Mesenchymal stem cell (in vitro differentiated cells and primary cell): ENCODE results near the gene ATP6V0A1.
"Not testable (repeated sequence)": the region's sequence is repeated elsewhere in the genome, so short reads cannot be mapped to it uniquely, and the experiment has no call there.

Experiments used
- DNase-seq: peaks from one replicate; pipeline ENCODE4 v3.0.0-alpha.2; 2013
- H2AFZ ChIP-seq: one replicate; pipeline ENCODE4 v1.6.1; 2013; ENCODE audit warnings: low read depth, mild to moderate bottlenecking, control low read depth, inconsistent platforms, low read length, moderate library complexity
- H2AK5ac ChIP-seq: 2 replicates; pipeline ENCODE4 v1.6.1; 2013; ENCODE audit warnings: low read length, moderate library complexity, mild to moderate bottlenecking, inconsistent platforms; ENCODE audit not compliant: severe bottlenecking
- H2BK120ac ChIP-seq: one replicate; pipeline ENCODE4 v1.6.1; 2013; ENCODE audit warnings: low read depth, mild to moderate bottlenecking, inconsistent platforms, low read length, moderate library complexity
- H2BK12ac ChIP-seq, 2 experiments: one replicate each; pipeline ENCODE4 v1.6.1; 2013; ENCODE audit warnings: inconsistent platforms in 2 of 2, low read length in 2 of 2, mild to moderate bottlenecking in 2 of 2, moderate library complexity in 2 of 2, control low read depth in 1 of 2
- H2BK15ac ChIP-seq: one replicate; pipeline ENCODE4 v1.6.1; 2013; ENCODE audit warnings: mild to moderate bottlenecking, low read depth, inconsistent platforms; ENCODE audit not compliant: poor library complexity, severe bottlenecking
- H2BK5ac ChIP-seq: 2 replicates; pipeline ENCODE4 v1.6.1; 2013; ENCODE audit warnings: low read depth, mild to moderate bottlenecking, low read length, control low read depth, inconsistent platforms; ENCODE audit not compliant: poor library complexity, severe bottlenecking
- H3K14ac ChIP-seq, 2 experiments: one replicate each; pipeline ENCODE4 v1.6.1; 2013; ENCODE audit warnings: inconsistent platforms in 2 of 2, low read length in 2 of 2, control low read depth in 1 of 2, mild to moderate bottlenecking in 1 of 2, moderate library complexity in 1 of 2
- H3K18ac ChIP-seq, 2 experiments: one replicate each; pipeline ENCODE4 v1.6.1; 2013; ENCODE audit warnings: inconsistent platforms in 2 of 2, low read length in 2 of 2, control low read depth in 1 of 2, low read depth in 1 of 2, mild to moderate bottlenecking in 1 of 2
- H3K23ac ChIP-seq, 2 experiments: one replicate each; pipeline ENCODE4 v1.6.1; 2013; ENCODE audit warnings: inconsistent platforms in 2 of 2, low read length in 2 of 2, mild to moderate bottlenecking in 2 of 2, moderate library complexity in 2 of 2, control low read depth in 1 of 2
- H3K27ac ChIP-seq: 2 replicates; pipeline ENCODE4 v1.5.1; 2013; ENCODE audit warnings: mild to moderate bottlenecking, moderate library complexity, low read length, control low read depth, inconsistent platforms; ENCODE audit not compliant: poor library complexity, severe bottlenecking
- H3K27me3 ChIP-seq, 2 experiments: 2 replicates each; pipeline versions ENCODE4 v1.6.1 to v1.7.0; 2013; ENCODE audit warnings: low read length in 2 of 2, mild to moderate bottlenecking in 2 of 2, moderate library complexity in 2 of 2, control low read depth in 1 of 2, inconsistent platforms in 1 of 2; ENCODE audit not compliant: control insufficient read depth in 1 of 2, insufficient read depth in 1 of 2
- H3K36me3 ChIP-seq, 2 experiments: 2 replicates each; pipeline versions ENCODE4 v1.6.1 to v1.7.0; 2013; ENCODE audit warnings: low read length in 2 of 2, control low read depth in 1 of 2, inconsistent platforms in 1 of 2, low read depth in 1 of 2, mild to moderate bottlenecking in 1 of 2; ENCODE audit not compliant: insufficient read depth in 2 of 2, control insufficient read depth in 1 of 2
- H3K4ac ChIP-seq, 2 experiments: one replicate each; pipeline ENCODE4 v1.6.1; 2013; ENCODE audit warnings: inconsistent platforms in 2 of 2, low read length in 2 of 2, mild to moderate bottlenecking in 2 of 2, moderate library complexity in 2 of 2, control low read depth in 1 of 2, low read depth in 1 of 2
- H3K4me1 ChIP-seq: 2 replicates; pipeline ENCODE4 v1.6.1; 2013; ENCODE audit warnings: low read depth, low read length, control low read depth; ENCODE audit not compliant: control insufficient read depth, insufficient read depth
- H3K4me2 ChIP-seq: 2 replicates; pipeline ENCODE4 v1.6.1; 2013; ENCODE audit warnings: low read length, mild to moderate bottlenecking, inconsistent platforms; ENCODE audit not compliant: poor library complexity, severe bottlenecking
- H3K4me3 ChIP-seq, 2 experiments: 2 replicates each; pipeline versions ENCODE4 v1.5.1 to v1.7.0; 2013; ENCODE audit warnings: low read length in 2 of 2, mild to moderate bottlenecking in 2 of 2, control low read depth in 1 of 2, low read depth in 1 of 2; ENCODE audit not compliant: insufficient read depth in 1 of 2
- H3K79me1 ChIP-seq: replicated peaks from 2 replicates; pipeline ENCODE4 v1.6.1; 2013; ENCODE audit warnings: mild to moderate bottlenecking, control low read depth, low read length, inconsistent platforms; ENCODE audit not compliant: poor library complexity, severe bottlenecking
- H3K9ac ChIP-seq: 2 replicates; pipeline ENCODE4 v1.7.0; 2013; ENCODE audit warnings: mild to moderate bottlenecking, low read length, moderate library complexity
- H3K9me3 ChIP-seq: 2 replicates; pipeline ENCODE4 v1.7.0; 2013; ENCODE audit warnings: mild to moderate bottlenecking, low read length; ENCODE audit not compliant: control insufficient read depth
- H4K8ac ChIP-seq: one replicate; pipeline ENCODE4 v1.6.1; 2013; ENCODE audit warnings: inconsistent platforms, mild to moderate bottlenecking, low read length, moderate library complexity
- H4K91ac ChIP-seq: one replicate; pipeline ENCODE4 v1.6.1; 2013; ENCODE audit warnings: mild to moderate bottlenecking, low read length, inconsistent platforms
- WGBS: methylation state at CpG from one replicate; pipeline ENCODE4 v1.1.7; 2013; ENCODE audit warnings: mixed read lengths; 5-methylcytosine and 5-hydroxymethylcytosine counted together

The ATP6V0A1 gene

DNA sequence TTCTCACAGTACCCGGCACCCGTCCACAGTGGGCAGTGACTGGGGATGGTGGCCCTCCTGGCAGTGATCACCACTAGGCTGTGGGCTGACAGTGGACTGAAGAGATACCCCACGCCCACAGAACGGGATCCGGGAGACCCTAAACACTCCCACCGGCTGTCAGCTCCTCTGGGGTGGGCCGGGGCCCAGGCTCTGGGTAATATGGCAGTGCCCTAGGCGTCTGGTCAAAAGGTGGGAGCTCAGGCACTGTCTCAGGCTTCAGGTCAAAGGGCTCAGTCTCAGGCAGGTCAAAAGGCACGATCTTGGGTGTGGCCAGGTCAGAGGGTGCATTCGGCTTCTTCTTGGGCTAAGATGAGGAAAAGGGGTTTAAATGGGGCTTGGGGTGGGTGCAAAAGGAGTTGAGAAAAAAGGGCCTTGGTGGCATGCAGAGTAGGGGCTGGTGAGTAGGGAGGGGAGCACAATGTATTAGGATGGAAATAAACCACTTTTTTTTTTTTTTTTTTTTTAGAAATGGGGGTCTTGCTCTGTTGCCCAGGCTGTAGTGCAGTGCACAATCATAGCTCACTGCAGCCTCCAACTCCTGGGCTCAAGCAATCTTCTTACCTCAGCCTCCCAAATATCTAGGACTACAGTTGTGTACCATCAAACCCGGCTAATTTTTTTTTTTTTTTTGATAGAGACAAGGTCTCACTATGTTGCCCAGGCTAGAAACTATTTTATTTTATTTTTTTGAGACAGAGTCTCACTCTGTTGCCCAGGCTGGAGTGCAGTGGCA, 46.6 kb upstream of the ATP6V0A1 start:
- no peak overlapping the region for H2BK15ac ChIP-seq
- H3K36me3 ChIP-seq, result peaks cover 6 to 24% of the 10 kb centered on the region in 2 experiments
- peak overlapping the region in 1 of 2 experiments; percentile 52 for H3K4me3 ChIP-seq
- H2BK120ac ChIP-seq, result no peak overlapping the region
- H3K9me3 ChIP-seq, result no peaks in the 10 kb centered on the region
- peaks cover 5% of the 10 kb centered on the region for H3K79me1 ChIP-seq
- H4K91ac ChIP-seq, result peak overlapping the region; percentile 18
- no peak for DNase-seq
- peaks cover 32% of the 10 kb centered on the region for H3K4me1 ChIP-seq
- H3K23ac ChIP-seq, result no peak overlapping the region
- peak overlapping the region; percentile 61 for H3K9ac ChIP-seq
- no peak overlapping the region for H3K14ac ChIP-seq
- H2BK5ac ChIP-seq, result no peak overlapping the region
- no peak overlapping the region for H3K18ac ChIP-seq
- no peak overlapping the region for H2AK5ac ChIP-seq
- WGBS, result 98% methylated on average over 10 of the region's 11 CpGs
- no peak overlapping the region for H3K4ac ChIP-seq
- no peak overlapping the region for H3K4me2 ChIP-seq
- H2BK12ac ChIP-seq, result peak overlapping the region; percentile 5 to 68
- H3K27ac ChIP-seq, result no peak overlapping the region
- no peak overlapping the region for H4K8ac ChIP-seq
- no peaks in the 10 kb centered on the region for H3K27me3 ChIP-seq
- no peak overlapping the region for H2AFZ ChIP-seq

DNA sequence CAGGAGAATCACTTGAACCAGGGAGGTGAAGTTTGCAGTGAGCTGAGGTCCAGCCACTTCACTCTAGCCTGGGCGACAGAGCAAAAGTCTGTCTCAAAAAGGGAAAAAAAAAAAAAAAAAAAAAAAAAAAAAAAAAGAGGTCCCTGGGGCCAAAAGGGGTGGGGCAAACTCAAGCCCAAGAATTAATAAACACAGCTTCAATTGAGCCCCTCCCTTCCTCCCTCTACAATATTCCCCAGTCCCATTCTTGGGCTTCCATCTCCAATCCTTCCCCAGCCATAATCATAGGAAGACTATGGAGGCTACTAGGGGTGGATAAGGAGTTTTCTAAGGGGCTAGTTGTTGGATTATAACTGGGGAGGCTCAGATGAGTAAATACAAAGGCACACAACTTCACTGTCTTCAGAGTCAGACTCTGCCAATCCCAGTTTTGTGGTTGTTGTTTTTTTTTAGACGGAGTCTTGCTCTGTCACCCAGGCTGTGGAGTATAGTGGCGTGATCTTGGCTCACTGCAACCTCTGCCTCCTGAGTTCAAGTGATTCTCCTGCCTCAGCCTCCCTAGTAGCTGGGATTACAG, 45.1 kb upstream of the ATP6V0A1 start:
- WGBS, result 100% methylated on average over 2 of the region's 3 CpGs
- Histone ChIP-seq H3K4me3 (no peak overlapping the region), H3K4ac (no peak overlapping the region), H3K18ac (no peak overlapping the region), H3K4me2 (no peak overlapping the region), H3K9ac (peak overlapping the region; percentile 22), H3K79me1 (peaks cover 4% of the 10 kb centered on the region), H2BK120ac (no peak overlapping the region), H3K14ac (no peak overlapping the region), H3K27me3 (no peaks in the 10 kb centered on the region), H2AK5ac (no peak overlapping the region), H4K8ac (no peak overlapping the region), H2BK15ac (no peak overlapping the region), H3K36me3 (peaks cover 13 to 24% of the 10 kb centered on the region in 2 experiments), H3K4me1 (peaks cover 25% of the 10 kb centered on the region), H2BK5ac (no peak overlapping the region), H2AFZ (no peak overlapping the region), H3K9me3 (no peaks in the 10 kb centered on the region), H3K27ac (no peak overlapping the region), H3K23ac (no peak overlapping the region), H2BK12ac (no peak overlapping the region), H4K91ac (no peak overlapping the region)
- no peak for DNase-seq

DNA sequence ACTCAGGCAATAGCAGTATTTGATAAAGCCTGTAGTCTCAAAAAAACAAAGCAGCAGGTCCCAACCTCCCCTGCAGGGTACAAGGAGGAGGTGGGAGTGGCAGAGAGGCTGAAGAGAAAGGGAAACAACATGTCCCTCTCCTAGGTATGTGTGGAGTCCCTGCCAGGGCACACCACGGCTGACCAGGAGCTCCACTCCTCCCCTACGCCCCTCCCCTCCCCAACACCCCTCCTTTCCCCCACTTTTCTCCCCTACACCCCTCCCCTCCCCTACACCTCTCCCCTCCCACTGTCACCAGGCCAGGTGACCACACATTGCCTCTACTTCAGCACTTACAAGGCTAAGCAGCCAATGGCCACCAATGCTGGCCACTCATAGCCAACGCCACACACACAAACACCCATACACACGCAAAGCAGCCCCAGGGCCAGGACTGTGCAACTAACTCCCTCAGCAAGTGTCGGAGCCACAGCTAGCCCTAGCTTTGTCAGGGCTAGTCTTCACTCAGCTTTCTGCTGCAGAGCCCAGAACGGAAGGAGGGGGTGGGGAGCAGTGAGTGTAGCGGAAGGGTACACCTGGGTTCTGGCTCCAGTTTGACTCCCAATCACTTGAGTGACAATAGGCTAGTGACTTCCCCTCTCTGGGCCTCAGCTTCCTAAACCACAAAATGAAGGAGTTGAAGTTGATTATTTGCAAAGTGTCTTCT, 43.8 kb upstream of the ATP6V0A1 start:
- H3K14ac ChIP-seq, result peak overlapping the region in 1 of 2 experiments; percentile 57
- no peak for DNase-seq
- H3K27me3 ChIP-seq, result no peaks in the 10 kb centered on the region
- H3K4ac ChIP-seq, result no peak overlapping the region
- peaks cover 22% of the 10 kb centered on the region for H3K4me1 ChIP-seq
- H3K27ac ChIP-seq, result peak overlapping the region; percentile 5
- no peak overlapping the region for H4K91ac ChIP-seq
- no peak overlapping the region for H3K4me3 ChIP-seq
- no peak overlapping the region for H3K4me2 ChIP-seq
- no peaks in the 10 kb centered on the region for H3K9me3 ChIP-seq
- H4K8ac ChIP-seq, result no peak overlapping the region
- no peak overlapping the region for H2BK120ac ChIP-seq
- peak overlapping the region in 1 of 2 experiments; percentile 87 for H3K23ac ChIP-seq
- no peak overlapping the region for H2BK15ac ChIP-seq
- peak overlapping the region in 1 of 2 experiments; percentile 66 for H2BK12ac ChIP-seq
- peaks cover 16 to 21% of the 10 kb centered on the region in 2 experiments for H3K36me3 ChIP-seq
- peak overlapping the region; percentile 50 for H2AK5ac ChIP-seq
- H3K9ac ChIP-seq, result peak overlapping the region; percentile 1
- 86% methylated on average over 7 of the region's 7 CpGs for WGBS
- H3K18ac ChIP-seq, result peak overlapping the region in 1 of 2 experiments; percentile 63
- no peak overlapping the region for H2AFZ ChIP-seq
- peaks cover 4% of the 10 kb centered on the region for H3K79me1 ChIP-seq
- H2BK5ac ChIP-seq, result no peak overlapping the region

DNA sequence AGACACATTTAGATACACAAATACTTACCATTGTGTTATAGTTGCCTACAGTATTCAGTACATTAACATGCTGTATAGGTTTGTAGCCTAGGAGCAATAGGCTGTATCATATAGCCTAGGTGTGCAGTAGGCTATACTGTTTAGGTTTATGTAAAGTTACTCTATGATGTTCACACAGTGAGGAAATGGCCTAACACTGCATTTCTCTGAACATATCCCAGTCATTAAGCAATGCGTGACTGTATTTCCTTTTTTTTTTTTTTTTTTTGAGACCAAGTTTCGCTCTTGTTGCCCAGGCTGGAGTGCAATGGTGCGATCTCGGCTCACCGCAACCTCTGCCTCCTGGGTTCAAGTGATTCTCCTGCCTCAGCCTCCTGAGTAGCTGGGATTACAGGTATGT, 40.7 kb upstream of the ATP6V0A1 start:
- not testable (repeated sequence) for H2BK120ac ChIP-seq, H3K23ac ChIP-seq, H3K4me3 ChIP-seq, H3K27ac ChIP-seq, H3K79me1 ChIP-seq, H4K91ac ChIP-seq, H3K4me2 ChIP-seq, DNase-seq, H3K18ac ChIP-seq, H3K14ac ChIP-seq, H2BK5ac ChIP-seq, H3K9me3 ChIP-seq, H3K27me3 ChIP-seq, H2BK12ac ChIP-seq, H2AK5ac ChIP-seq, H4K8ac ChIP-seq, H2BK15ac ChIP-seq, H3K4ac ChIP-seq, H2AFZ ChIP-seq
- H3K36me3 ChIP-seq, result peaks cover 10 to 11% of the 10 kb centered on the region in 2 experiments
- peak overlapping the region; percentile 41 for H3K9ac ChIP-seq
- 95% methylated on average over 1 of the region's 5 CpGs for WGBS
- peaks cover 26% of the 10 kb centered on the region for H3K4me1 ChIP-seq
